ENCODE measurements around the gene MTHFD2L. TPM values are rescaled to one million over a fixed set of nuclear protein-coding genes. Genes with fewer than 3 reads are reported as not detected.

The MTHFD2L gene
- total RNA-seq, 1 experiment from 2014 or later, result 11.6 TPM

DNA sequence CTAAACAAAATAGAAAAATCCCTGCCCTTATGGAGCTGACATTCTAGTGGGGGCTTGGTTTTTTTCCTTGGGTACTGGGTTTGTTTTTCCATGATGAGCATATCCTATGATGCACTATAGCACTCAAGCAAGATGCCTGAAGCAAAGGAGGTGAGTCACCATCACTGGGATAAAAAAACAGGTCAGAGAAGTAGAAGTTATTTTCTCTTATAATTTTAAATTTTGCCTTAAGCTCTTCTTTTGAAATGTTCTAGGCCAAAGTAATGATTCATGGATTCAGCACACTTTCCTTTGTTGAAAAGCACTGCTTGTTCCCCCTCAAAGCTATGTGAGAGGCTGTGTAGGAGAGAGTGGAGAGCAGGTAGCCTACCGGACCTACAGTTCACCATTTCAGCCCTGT lies 43.7 kb upstream of the MTHFD2L start:
- BruUV-seq (replicated peaks), result no TSS peak
- no peaks in the 10 kb centered on the region for H3K27me3 ChIP-seq (replicated peaks; ENCODE audit: control insufficient read depth, insufficient read depth, low read length)
- intact Hi-C loops (cut with micrococcal nuclease; ENCODE audit: unreplicated experiment), result no loop called here
- ChIA-PET CTCF (no interaction called here), POLR2A (no interaction called here)
- no peak overlapping the region for H3K27ac Mint-ChIP-seq (ENCODE audit: unreplicated experiment)
- H3K4me3 Mint-ChIP-seq (ENCODE audit: unreplicated experiment), result no peak overlapping the region
- no peaks in the 10 kb centered on the region for H3K27me3 Mint-ChIP-seq (ENCODE audit: insufficient read depth, unreplicated experiment)
- H3K36me3 ChIP-seq (ENCODE audit: control insufficient read depth, insufficient read depth, low read length), result no peaks in the 10 kb centered on the region
- H3K4me1 ChIP-seq, result peaks cover 10% of the 10 kb centered on the region
- H3K36me3 Mint-ChIP-seq (ENCODE audit: insufficient read depth, unreplicated experiment), result no peaks in the 10 kb centered on the region
- TF ChIP-seq, protein P1, sequence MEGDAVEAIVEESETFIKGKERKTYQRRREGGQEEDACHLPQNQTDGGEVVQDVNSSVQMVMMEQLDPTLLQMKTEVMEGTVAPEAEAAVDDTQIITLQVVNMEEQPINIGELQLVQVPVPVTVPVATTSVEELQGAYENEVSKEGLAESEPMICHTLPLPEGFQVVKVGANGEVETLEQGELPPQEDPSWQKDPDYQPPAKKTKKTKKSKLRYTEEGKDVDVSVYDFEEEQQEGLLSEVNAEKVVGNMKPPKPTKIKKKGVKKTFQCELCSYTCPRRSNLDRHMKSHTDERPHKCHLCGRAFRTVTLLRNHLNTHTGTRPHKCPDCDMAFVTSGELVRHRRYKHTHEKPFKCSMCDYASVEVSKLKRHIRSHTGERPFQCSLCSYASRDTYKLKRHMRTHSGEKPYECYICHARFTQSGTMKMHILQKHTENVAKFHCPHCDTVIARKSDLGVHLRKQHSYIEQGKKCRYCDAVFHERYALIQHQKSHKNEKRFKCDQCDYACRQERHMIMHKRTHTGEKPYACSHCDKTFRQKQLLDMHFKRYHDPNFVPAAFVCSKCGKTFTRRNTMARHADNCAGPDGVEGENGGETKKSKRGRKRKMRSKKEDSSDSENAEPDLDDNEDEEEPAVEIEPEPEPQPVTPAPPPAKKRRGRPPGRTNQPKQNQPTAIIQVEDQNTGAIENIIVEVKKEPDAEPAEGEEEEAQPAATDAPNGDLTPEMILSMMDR (IDR thresholded peaks at IDR 0.05; ENCODE audit: insufficient read depth in 1 of 2, low read depth in 1 of 2, low read length in 1 of 2, severe bottlenecking in 1 of 2, unreplicated experiment in 1 of 2), result no peak
- peaks cover 19% of the 10 kb centered on the region for H3K4me1 Mint-ChIP-seq (ENCODE audit: low read depth, unreplicated experiment)
- H3K9me3 Mint-ChIP-seq (ENCODE audit: unreplicated experiment), result no peaks in the 10 kb centered on the region
- DNase-seq, result no peak
- no peak overlapping the region for H3K4me3 ChIP-seq (ENCODE audit: low read depth, low read length)
- H3K9me3 ChIP-seq, result no peaks in the 10 kb centered on the region

DNA sequence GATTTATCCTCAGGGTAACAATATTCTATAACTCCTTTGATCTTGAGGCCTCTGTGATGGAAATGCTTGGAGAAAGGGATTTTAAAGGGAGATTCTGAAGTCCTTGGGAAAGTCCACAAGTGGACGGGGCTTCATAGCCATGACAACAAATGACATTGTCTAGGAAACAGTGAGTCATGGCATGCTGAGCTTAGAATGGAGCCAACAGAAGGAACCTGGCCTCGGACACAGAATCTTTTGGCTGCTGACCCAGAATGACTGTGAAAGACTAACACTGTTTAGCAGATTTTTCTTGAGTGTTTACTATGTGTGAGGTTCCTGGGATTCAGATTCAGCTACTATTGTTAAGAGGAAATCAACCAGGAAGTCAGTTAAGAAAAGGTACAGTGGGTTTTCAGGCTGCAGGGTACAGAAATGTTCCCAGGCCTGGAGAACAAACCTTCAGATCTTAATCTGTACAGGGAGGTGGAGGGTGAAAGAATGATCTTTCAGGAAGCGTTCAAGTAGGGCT lies 40.8 kb upstream of the MTHFD2L start:
- Histone ChIP-seq H3K4me1 (no peaks in the 10 kb centered on the region), H3K27me3 (replicated peaks; ENCODE audit: control insufficient read depth, insufficient read depth, low read length) (no peaks in the 10 kb centered on the region), H3K9me3 (no peaks in the 10 kb centered on the region), H3K4me3 (ENCODE audit: low read depth, low read length) (no peak overlapping the region), H3K36me3 (ENCODE audit: control insufficient read depth, insufficient read depth, low read length) (no peaks in the 10 kb centered on the region)
- TF ChIP-seq, protein P1 (IDR thresholded peaks at IDR 0.05; ENCODE audit: insufficient read depth in 1 of 2, low read depth in 1 of 2, low read length in 1 of 2, severe bottlenecking in 1 of 2, unreplicated experiment in 1 of 2), result no peak
- no TSS peak for BruUV-seq (replicated peaks)
- Mint-ChIP-seq H3K27ac (ENCODE audit: unreplicated experiment) (peak overlapping the region; percentile 39), H3K36me3 (ENCODE audit: insufficient read depth, unreplicated experiment) (no peaks in the 10 kb centered on the region), H3K4me1 (ENCODE audit: low read depth, unreplicated experiment) (peaks cover 7% of the 10 kb centered on the region), H3K4me3 (ENCODE audit: unreplicated experiment) (no peak overlapping the region), H3K27me3 (ENCODE audit: insufficient read depth, unreplicated experiment) (no peaks in the 10 kb centered on the region), H3K9me3 (ENCODE audit: unreplicated experiment) (no peaks in the 10 kb centered on the region)
- DNase-seq, result peak in 1 of 2 experiments; percentile 7
- intact Hi-C loops (cut with micrococcal nuclease; ENCODE audit: unreplicated experiment), result no loop called here
- ChIA-PET POLR2A (no interaction called here), CTCF (interaction anchor here (0.7 kb wide), 1 partner anchor 17 kb away, joined by 3 read pairs; no protein-coding TSS in a partner anchor)

DNA sequence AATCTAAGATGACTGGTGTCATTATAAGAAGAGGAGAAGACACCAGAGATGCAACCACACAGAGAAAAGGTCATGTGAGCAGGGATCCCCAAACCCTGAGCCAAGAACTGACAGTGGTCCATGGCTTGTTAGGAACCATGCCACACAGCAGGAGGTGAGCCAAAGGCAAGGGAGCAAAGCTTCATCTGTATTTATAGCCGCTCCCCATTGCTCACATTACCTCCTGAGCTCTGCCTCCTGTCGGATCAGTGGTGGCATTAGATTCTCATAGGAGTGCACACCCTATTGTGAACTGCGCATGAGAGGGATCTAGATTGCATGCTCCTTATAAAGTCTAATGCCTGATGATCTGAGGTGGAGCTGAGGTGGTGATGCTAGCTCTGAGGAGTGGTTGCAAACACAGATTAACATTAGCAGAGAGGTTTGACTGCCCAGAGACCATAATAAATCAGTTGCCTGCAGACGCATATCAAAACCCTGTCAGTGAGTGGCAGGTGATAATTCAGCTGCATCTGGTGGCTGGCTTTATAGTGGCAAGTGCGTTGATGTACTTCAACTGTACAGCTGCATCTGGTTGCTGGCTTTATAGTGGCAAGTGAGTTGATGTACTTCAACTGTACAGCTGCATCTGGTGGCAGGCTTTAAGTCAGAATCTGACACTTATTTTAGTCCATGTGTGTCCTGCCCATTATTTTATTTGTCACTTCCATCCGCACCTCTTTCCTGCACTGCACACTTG lies 39.1 kb upstream of the MTHFD2L start:
- Mint-ChIP-seq H3K36me3 (ENCODE audit: insufficient read depth, unreplicated experiment) (no peaks in the 10 kb centered on the region), H3K4me1 (ENCODE audit: low read depth, unreplicated experiment) (peaks cover 7% of the 10 kb centered on the region), H3K4me3 (ENCODE audit: unreplicated experiment) (no peak overlapping the region), H3K9me3 (ENCODE audit: unreplicated experiment) (no peaks in the 10 kb centered on the region), H3K27me3 (ENCODE audit: insufficient read depth, unreplicated experiment) (no peaks in the 10 kb centered on the region), H3K27ac (ENCODE audit: unreplicated experiment) (no peak overlapping the region)
- intact Hi-C loops (cut with micrococcal nuclease; ENCODE audit: unreplicated experiment), result no loop called here
- no peak for DNase-seq
- POLR2A ChIA-PET, result no interaction called here
- H3K36me3 ChIP-seq (ENCODE audit: control insufficient read depth, insufficient read depth, low read length), result no peaks in the 10 kb centered on the region
- H3K4me3 ChIP-seq (ENCODE audit: low read depth, low read length), result no peak overlapping the region
- no TSS peak for BruUV-seq (replicated peaks)
- H3K9me3 ChIP-seq, result no peaks in the 10 kb centered on the region
- CTCF ChIA-PET, result no interaction called here
- H3K4me1 ChIP-seq, result no peaks in the 10 kb centered on the region
- H3K27me3 ChIP-seq (replicated peaks; ENCODE audit: control insufficient read depth, insufficient read depth, low read length), result no peaks in the 10 kb centered on the region
- TF ChIP-seq, protein P1 (IDR thresholded peaks at IDR 0.05; ENCODE audit: insufficient read depth in 1 of 2, low read depth in 1 of 2, low read length in 1 of 2, severe bottlenecking in 1 of 2, unreplicated experiment in 1 of 2), result no peak
